Endothelial cell of umbilical vein (primary cell): ENCODE results near the gene RASGRP4.

Experiments used
- CTCF ChIP-seq, 2 donors: IDR thresholded peaks; 1 replicate in 1 of 2; 2 replicates in 1 of 2; pipeline ENCODE4 v1.5.1; 2011; ENCODE audit warnings: low read length in 2 of 2, mild to moderate bottlenecking in 2 of 2, moderate library complexity in 2 of 2, control low read depth in 1 of 2, inconsistent platforms in 1 of 2, low read depth in 1 of 2; ENCODE audit not compliant: insufficient read depth in 1 of 2; ENCODE audit errors: extremely low read depth in 1 of 2
- EZH2 ChIP-seq: IDR thresholded peaks from 2 replicates; pipeline ENCODE4 v1.6.1; 2012; ENCODE audit warnings: borderline replicate concordance, low read depth, mild to moderate bottlenecking, moderate library complexity, low read length, inconsistent platforms; ENCODE audit not compliant: severe bottlenecking
- FOS ChIP-seq: IDR thresholded peaks from 2 replicates; pipeline ENCODE4 v1.6.1; 2011; ENCODE audit warnings: mild to moderate bottlenecking, low read length, moderate library complexity, borderline replicate concordance; ENCODE audit not compliant: insufficient read depth
- JUN ChIP-seq: IDR thresholded peaks from 2 replicates; pipeline ENCODE4 v1.6.1; 2011; ENCODE audit warnings: borderline replicate concordance, low read depth; ENCODE audit not compliant: insufficient read length, insufficient read depth
- MAX ChIP-seq: IDR thresholded peaks from 2 replicates; pipeline ENCODE4 v1.6.1; 2011; ENCODE audit not compliant: insufficient read depth, insufficient read length
- MYC ChIP-seq: IDR thresholded peaks from one replicate; pipeline ENCODE4 v1.6.1; 2011; ENCODE audit warnings: mild to moderate bottlenecking, low read depth, low read length
- POLR2A ChIP-seq: IDR thresholded peaks from 2 replicates; pipeline ENCODE4 v1.6.1; 2012; ENCODE audit warnings: low read depth, mild to moderate bottlenecking, control low read depth, low read length
- POLR2AphosphoS5 ChIP-seq: IDR thresholded peaks from 2 replicates; pipeline ENCODE4 v1.6.1; 2012; ENCODE audit warnings: low read depth, mild to moderate bottlenecking, control low read depth, low read length, moderate library complexity; ENCODE audit not compliant: insufficient read depth

GRCh38 chr19:38457690-38458405, 31.8 kb upstream of the RASGRP4 start:
- TF ChIP-seq CTCF (IDR thresholded peaks at IDR 0.05; ENCODE audit: extremely low read depth in 1 of 2, insufficient read depth in 1 of 2, low read depth in 1 of 2, low read length in 2 of 2) (no peak), POLR2A (no peak), EZH2 (no peak), POLR2AphosphoS5 (no peak), JUN (no peak), FOS (no peak), MYC (no peak), MAX (no peak)
